Measurements from ENCODE around the gene C1QTNF12. TPM values are rescaled to one million over a fixed set of nuclear protein-coding genes. Genes with fewer than 3 reads are reported as not detected.
A peak's percentile ranks its signal among the peaks of the same experiment; 100 is the strongest.

C1QTNF12 gene, protein sequence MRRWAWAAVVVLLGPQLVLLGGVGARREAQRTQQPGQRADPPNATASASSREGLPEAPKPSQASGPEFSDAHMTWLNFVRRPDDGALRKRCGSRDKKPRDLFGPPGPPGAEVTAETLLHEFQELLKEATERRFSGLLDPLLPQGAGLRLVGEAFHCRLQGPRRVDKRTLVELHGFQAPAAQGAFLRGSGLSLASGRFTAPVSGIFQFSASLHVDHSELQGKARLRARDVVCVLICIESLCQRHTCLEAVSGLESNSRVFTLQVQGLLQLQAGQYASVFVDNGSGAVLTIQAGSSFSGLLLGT
- polyA plus RNA-seq: 1 to 10 TPM; 1.6 to 3.0 TPM

GRCh38 chr1:1246577-1247340, at the start of gene C1QTNF12:
C1QTNF12 (minus strand) TSS chr1:1246722; CDS start chr1:1246690, 32 bp downstream.
- Histone ChIP-seq H3K27me3 (ENCODE audit: control insufficient read depth in 1 of 2, insufficient read depth in 2 of 2, low read length in 2 of 2) (peaks cover 0 to 6% of the 10 kb centered on the region in 2 donors), H3K4me3 (ENCODE audit: low read depth in 1 of 2, low read length in 2 of 2) (no peak within 1 kb of the TSS), H3K9me3 (ENCODE audit: control insufficient read depth in 2 of 2, insufficient read depth in 1 of 2, low read depth in 1 of 2, low read length in 1 of 2) (no peaks in the 10 kb centered on the region), H3K36me3 (ENCODE audit: control insufficient read depth in 2 of 2, insufficient read depth in 2 of 2, low read length in 1 of 2) (no peaks in the 10 kb centered on the region), H3K4me1 (ENCODE audit: control insufficient read depth in 2 of 2, insufficient read depth in 2 of 2, low read length in 1 of 2) (peaks cover 2 to 5% of the 10 kb centered on the region in 2 donors), H3K27ac (ENCODE audit: low read depth in 2 of 2, low read length in 1 of 2) (no peak within 1 kb of the TSS)
- WGBS, 2 donors: 4 to 5% methylated on average over 39 to 74 of the region's 74 CpGs

GRCh38 chr1:1295154-1295923, 48.8 kb upstream of the C1QTNF12 start:
- Histone ChIP-seq H3K9me3 (ENCODE audit: control insufficient read depth in 2 of 2, insufficient read depth in 1 of 2, low read depth in 1 of 2, low read length in 1 of 2) (peaks cover 0 to 3% of the 10 kb centered on the region in 2 donors), H3K36me3 (ENCODE audit: control insufficient read depth in 2 of 2, insufficient read depth in 2 of 2, low read length in 1 of 2) (peaks cover 0 to 49% of the 10 kb centered on the region in 2 donors), H3K4me3 (ENCODE audit: low read depth in 1 of 2, low read length in 2 of 2) (no peak overlapping the region), H3K27ac (ENCODE audit: low read depth in 2 of 2, low read length in 1 of 2) (no peak overlapping the region), H3K27me3 (ENCODE audit: control insufficient read depth in 1 of 2, insufficient read depth in 2 of 2, low read length in 2 of 2) (no peaks in the 10 kb centered on the region), H3K4me1 (ENCODE audit: control insufficient read depth in 2 of 2, insufficient read depth in 2 of 2, low read length in 1 of 2) (peaks cover 0 to 10% of the 10 kb centered on the region in 2 donors)
- 92 to 96% methylated on average over 35 of the region's 35 CpGs for WGBS, 2 donors

DNA sequence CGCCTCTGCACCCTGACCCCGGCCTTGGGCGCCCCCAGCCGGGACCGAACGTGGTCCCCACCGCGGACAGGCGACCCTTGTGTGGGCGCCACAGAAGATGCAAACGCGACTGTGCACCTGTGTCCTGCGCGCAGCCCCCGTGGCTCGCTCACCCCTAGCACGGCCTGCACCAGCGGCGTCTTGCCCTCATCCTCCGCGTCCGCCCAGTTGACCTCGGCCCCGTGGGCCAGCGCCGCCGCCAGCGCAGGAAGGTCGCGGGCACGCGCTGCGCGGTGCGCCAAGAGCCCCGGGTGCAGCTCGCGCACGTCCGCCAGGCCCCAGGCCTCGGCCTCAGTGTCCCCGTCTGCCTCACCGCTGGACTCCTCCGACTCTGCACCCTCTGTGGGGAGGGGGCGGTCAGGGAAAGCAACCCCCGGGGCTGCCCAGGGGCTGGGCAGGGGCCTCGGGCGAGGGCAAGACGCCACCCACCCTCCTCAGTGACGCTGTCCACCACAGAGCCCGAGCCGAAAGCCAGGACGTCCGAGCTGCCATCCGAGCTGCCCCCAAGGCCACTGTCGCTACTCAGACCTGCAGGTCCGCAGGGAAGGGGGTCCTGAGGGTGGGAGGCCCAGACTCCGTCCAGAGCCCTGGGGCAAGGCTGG, 47.8 kb upstream of the C1QTNF12 start:
- Histone ChIP-seq H3K4me1 (ENCODE audit: control insufficient read depth in 2 of 2, insufficient read depth in 2 of 2, low read length in 1 of 2) (peaks cover 0 to 4% of the 10 kb centered on the region in 2 donors), H3K9me3 (ENCODE audit: control insufficient read depth in 2 of 2, insufficient read depth in 1 of 2, low read depth in 1 of 2, low read length in 1 of 2) (peaks cover 0 to 3% of the 10 kb centered on the region in 2 donors), H3K27ac (ENCODE audit: low read depth in 2 of 2, low read length in 1 of 2) (no peak overlapping the region), H3K4me3 (ENCODE audit: low read depth in 1 of 2, low read length in 2 of 2) (no peak overlapping the region), H3K36me3 (ENCODE audit: control insufficient read depth in 2 of 2, insufficient read depth in 2 of 2, low read length in 1 of 2) (peaks cover 0 to 44% of the 10 kb centered on the region in 2 donors), H3K27me3 (ENCODE audit: control insufficient read depth in 1 of 2, insufficient read depth in 2 of 2, low read length in 2 of 2) (no peaks in the 10 kb centered on the region)
- WGBS, 2 donors: 90 to 93% methylated on average over 56 to 58 of the region's 58 CpGs

DNA sequence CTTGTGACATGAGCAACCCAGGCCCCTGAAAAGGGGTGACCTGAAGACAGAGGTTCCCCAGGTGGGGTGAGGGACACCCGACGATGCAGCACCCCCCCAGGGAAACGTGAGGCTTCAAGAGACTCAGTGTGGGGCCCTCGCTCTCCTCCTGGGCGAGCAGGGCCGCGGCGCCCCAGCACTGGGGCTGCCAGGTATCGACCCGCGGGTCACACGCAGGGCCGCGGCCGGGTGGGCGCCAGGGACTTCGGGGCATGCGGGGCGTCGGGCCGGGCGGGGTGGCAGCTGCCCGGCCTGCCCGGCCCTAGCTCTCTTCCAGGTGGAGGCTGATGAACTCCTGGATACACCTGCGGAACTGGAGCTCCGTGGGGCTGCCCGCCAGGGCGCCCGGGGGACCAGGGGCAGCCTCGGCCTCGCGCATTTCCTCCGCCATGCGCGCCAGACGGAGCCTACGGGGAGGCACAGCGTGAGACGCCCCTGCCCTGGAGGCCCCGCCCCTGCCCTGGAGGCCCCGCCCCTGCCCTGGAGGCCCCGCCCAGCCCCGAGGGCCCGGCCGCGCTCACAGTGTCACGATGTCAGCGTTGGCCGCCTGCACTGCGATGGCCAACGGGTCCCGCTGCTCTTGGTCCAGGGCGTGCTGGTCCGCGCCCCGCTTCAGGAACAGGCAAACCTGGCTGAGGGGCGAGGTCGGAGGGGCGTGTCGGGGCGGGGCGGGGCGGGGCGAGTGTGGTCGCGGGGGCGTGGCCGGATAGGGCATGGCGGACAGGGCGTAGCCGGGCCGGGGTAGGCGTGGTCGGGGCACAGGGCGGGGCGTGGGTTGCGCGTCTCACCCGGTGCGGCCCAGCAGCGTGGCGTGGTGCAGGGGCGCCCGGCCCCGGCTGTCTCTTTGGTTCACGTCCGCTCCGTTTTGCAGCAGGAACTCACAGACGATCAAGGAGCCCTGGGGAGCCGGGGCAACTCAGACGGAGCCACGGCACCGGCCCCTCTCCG, 47.0 kb upstream of the C1QTNF12 start:
- WGBS, 2 donors: 80 to 82% methylated on average over 86 to 94 of the region's 94 CpGs
- H3K9me3 ChIP-seq (ENCODE audit: control insufficient read depth in 2 of 2, insufficient read depth in 1 of 2, low read depth in 1 of 2, low read length in 1 of 2): peaks cover 0 to 3% of the 10 kb centered on the region in 2 donors
- H3K36me3 ChIP-seq (ENCODE audit: control insufficient read depth in 2 of 2, insufficient read depth in 2 of 2, low read length in 1 of 2): peaks cover 0 to 42% of the 10 kb centered on the region in 2 donors
- H3K4me3 ChIP-seq (ENCODE audit: low read depth in 1 of 2, low read length in 2 of 2): no peak overlapping the region
- peaks cover 0 to 4% of the 10 kb centered on the region in 2 donors for H3K4me1 ChIP-seq (ENCODE audit: control insufficient read depth in 2 of 2, insufficient read depth in 2 of 2, low read length in 1 of 2)
- H3K27me3 ChIP-seq (ENCODE audit: control insufficient read depth in 1 of 2, insufficient read depth in 2 of 2, low read length in 2 of 2): no peaks in the 10 kb centered on the region
- peak overlapping the region in 1 of 2 donors; percentile 25 for H3K27ac ChIP-seq (ENCODE audit: low read depth in 2 of 2, low read length in 1 of 2)

DNA sequence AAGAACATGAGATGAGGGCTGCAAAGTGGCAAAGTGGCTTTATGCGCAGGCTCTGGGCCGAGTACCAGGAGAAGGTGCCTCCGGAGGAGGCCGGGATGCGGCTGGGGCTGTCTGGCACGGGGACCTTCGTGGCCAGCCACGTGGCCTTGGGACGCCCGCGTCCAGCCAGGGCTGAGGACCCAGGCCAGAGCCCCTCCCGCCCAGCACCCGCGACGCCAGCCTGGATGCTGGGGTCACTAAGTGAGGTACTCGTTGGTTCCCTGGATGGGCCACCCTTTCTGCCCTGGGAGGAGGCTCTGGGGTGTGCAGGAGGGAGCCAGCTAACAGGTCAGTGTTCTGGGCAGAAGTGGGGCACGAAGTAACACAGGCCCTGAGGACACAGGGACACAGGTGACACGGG, 46.3 kb upstream of the C1QTNF12 start:
- Histone ChIP-seq H3K4me1 (ENCODE audit: control insufficient read depth in 2 of 2, insufficient read depth in 2 of 2, low read length in 1 of 2) (peaks cover 0 to 4% of the 10 kb centered on the region in 2 donors), H3K27me3 (ENCODE audit: control insufficient read depth in 1 of 2, insufficient read depth in 2 of 2, low read length in 2 of 2) (no peaks in the 10 kb centered on the region), H3K4me3 (ENCODE audit: low read depth in 1 of 2, low read length in 2 of 2) (no peak overlapping the region), H3K27ac (ENCODE audit: low read depth in 2 of 2, low read length in 1 of 2) (peak overlapping the region in 1 of 2 donors; percentile 25), H3K36me3 (ENCODE audit: control insufficient read depth in 2 of 2, insufficient read depth in 2 of 2, low read length in 1 of 2) (peaks cover 0 to 38% of the 10 kb centered on the region in 2 donors), H3K9me3 (ENCODE audit: control insufficient read depth in 2 of 2, insufficient read depth in 1 of 2, low read depth in 1 of 2, low read length in 1 of 2) (peaks cover 0 to 3% of the 10 kb centered on the region in 2 donors)
- 90 to 94% methylated on average over 18 of the region's 18 CpGs for WGBS, 2 donors

- Histone ChIP-seq H3K4me1 (ENCODE audit: control insufficient read depth in 2 of 2, insufficient read depth in 2 of 2, low read length in 1 of 2) (peaks cover 0 to 4% of the 10 kb centered on the region in 2 donors), H3K27ac (ENCODE audit: low read depth in 2 of 2, low read length in 1 of 2) (no peak overlapping the region), H3K4me3 (ENCODE audit: low read depth in 1 of 2, low read length in 2 of 2) (no peak overlapping the region), H3K27me3 (ENCODE audit: control insufficient read depth in 1 of 2, insufficient read depth in 2 of 2, low read length in 2 of 2) (no peaks in the 10 kb centered on the region), H3K36me3 (ENCODE audit: control insufficient read depth in 2 of 2, insufficient read depth in 2 of 2, low read length in 1 of 2) (peaks cover 0 to 35% of the 10 kb centered on the region in 2 donors), H3K9me3 (ENCODE audit: control insufficient read depth in 2 of 2, insufficient read depth in 1 of 2, low read depth in 1 of 2, low read length in 1 of 2) (peaks cover 0 to 3% of the 10 kb centered on the region in 2 donors)
- 87 to 89% methylated on average over 9 of the region's 9 CpGs for WGBS, 2 donors
Observed at GRCh38 chr1:1292442-1292779, 45.9 kb upstream of the C1QTNF12 start.

DNA sequence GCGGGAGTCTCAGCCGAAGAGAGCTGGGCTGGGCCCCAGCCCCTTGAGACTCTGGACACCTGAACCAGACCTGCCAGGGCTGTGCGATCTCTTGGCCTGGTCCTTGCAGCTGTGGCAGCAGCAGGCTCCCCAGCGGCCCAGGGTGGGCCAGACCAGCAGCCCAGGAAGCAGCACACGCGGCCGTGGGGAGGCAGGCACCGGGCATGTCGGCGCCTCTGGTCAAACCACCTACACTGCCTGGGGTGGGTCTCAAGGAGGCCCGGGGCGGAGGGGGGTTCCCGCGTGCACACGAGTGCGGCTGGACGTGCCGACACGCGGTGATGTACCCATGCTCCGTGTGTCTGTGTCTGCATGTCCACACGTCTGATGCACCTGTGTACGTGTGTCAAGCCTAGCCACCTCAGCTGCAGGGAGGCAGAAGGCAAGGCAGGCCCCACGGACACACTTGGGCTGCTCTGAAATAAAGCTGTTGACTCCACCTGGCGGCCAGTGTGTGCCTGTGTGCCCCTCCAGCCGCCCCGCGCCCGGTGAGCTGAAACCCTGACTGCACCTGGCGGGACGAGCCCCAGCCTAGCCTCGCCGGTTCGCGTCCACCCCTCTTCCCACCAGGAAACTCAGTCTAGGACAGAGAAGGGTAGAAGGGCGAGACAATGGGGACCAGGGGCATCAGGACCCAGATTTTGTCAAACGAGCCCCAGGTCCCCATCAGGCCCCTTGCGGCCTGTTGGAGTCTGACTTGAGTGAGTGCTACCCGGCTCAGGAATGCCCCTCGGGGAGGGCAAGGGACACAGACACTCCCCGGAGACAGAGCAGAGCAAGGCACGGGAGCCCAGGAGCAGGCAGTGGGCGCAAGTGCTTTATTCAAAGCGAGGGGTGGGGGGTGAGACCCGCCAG, 45.3 kb upstream of the C1QTNF12 start:
- H3K4me1 ChIP-seq (ENCODE audit: control insufficient read depth in 2 of 2, insufficient read depth in 2 of 2, low read length in 1 of 2): peaks cover 0 to 4% of the 10 kb centered on the region in 2 donors
- 30 to 37% methylated on average over 44 to 45 of the region's 45 CpGs for WGBS, 2 donors

More for the DNA sequence above, 45.3 kb upstream of the C1QTNF12 start:
- H3K9me3 ChIP-seq (ENCODE audit: control insufficient read depth in 2 of 2, insufficient read depth in 1 of 2, low read depth in 1 of 2, low read length in 1 of 2): peaks cover 0 to 3% of the 10 kb centered on the region in 2 donors
- H3K4me3 ChIP-seq (ENCODE audit: low read depth in 1 of 2, low read length in 2 of 2): no peak overlapping the region
- H3K27me3 ChIP-seq (ENCODE audit: control insufficient read depth in 1 of 2, insufficient read depth in 2 of 2, low read length in 2 of 2): peaks cover 0 to 2% of the 10 kb centered on the region in 2 donors
- H3K36me3 ChIP-seq (ENCODE audit: control insufficient read depth in 2 of 2, insufficient read depth in 2 of 2, low read length in 1 of 2): peaks cover 0 to 33% of the 10 kb centered on the region in 2 donors
- no peak overlapping the region for H3K27ac ChIP-seq (ENCODE audit: low read depth in 2 of 2, low read length in 1 of 2)
